H1 (cell line): ENCODE data around the gene ARHGAP10. TPM values are rescaled to one million over a fixed set of nuclear protein-coding genes. Genes with fewer than 3 reads are reported as not detected.

Experiments
- CTCF ChIA-PET: fragments of 300-600 bp; sonication (Branson Sonifier 250); formaldehyde crosslinking; loops from one replicate; lab custom pipeline; 2021; ENCODE audit not compliant: partially characterized antibody; lab: Charles Lee
- POLR2A ChIA-PET: fragments of 300-600 bp; sonication (Branson Sonifier 250); formaldehyde crosslinking; loops from one replicate; lab custom pipeline; 2021; ENCODE audit warnings: inconsistent platforms; ENCODE audit not compliant: partially characterized antibody; lab: Charles Lee
- DNase-seq, 2 experiments: peaks; one replicate each; pipeline versions ENCODE4 v3.0.0 to v3.0.0-alpha.2; 2010 to 2022; ENCODE audit warnings: low spot score in 2 of 2, low read depth in 1 of 2, mixed read lengths in 1 of 2
- FAIRE-seq: peaks from 2 replicates; lab custom pipeline; 2011; peaks lifted over from hg19 to GRCh38; lab: Jason Lieb, UNC
- H2AFZ ChIP-seq: 2 replicates; pipeline ENCODE4 v1.8.1; 2012; ENCODE audit warnings: low read length, inconsistent platforms
- H2AK5ac ChIP-seq: 2 replicates; pipeline ENCODE4 v1.6.1; 2013; ENCODE audit warnings: low read depth, low read length
- H2BK120ac ChIP-seq: replicated peaks from 2 replicates; pipeline ENCODE3; 2013; ENCODE audit warnings: low read depth, low read length, inconsistent platforms
- H2BK12ac ChIP-seq: 2 replicates; pipeline ENCODE4 v1.6.1; 2013; ENCODE audit warnings: low read depth, low read length
- H2BK15ac ChIP-seq: 2 replicates; pipeline ENCODE4 v1.6.1; 2013; ENCODE audit warnings: low read length
- H2BK20ac ChIP-seq: 2 replicates; pipeline ENCODE4 v1.6.1; 2013; ENCODE audit warnings: low read length
- H2BK5ac ChIP-seq: 2 replicates; pipeline ENCODE4 v1.6.1; 2013; ENCODE audit warnings: low read depth, low read length
- H3K14ac ChIP-seq: 2 replicates; pipeline ENCODE4 v1.6.1; 2013; ENCODE audit warnings: inconsistent platforms; ENCODE audit not compliant: insufficient read length
- H3K18ac ChIP-seq: 2 replicates; pipeline ENCODE4 v1.6.1; 2013; ENCODE audit warnings: low read length; ENCODE audit errors: extremely low read depth
- H3K23ac ChIP-seq: 2 replicates; pipeline ENCODE4 v1.6.1; 2013; ENCODE audit warnings: inconsistent platforms; ENCODE audit not compliant: insufficient read length
- H3K23me2 ChIP-seq: 2 replicates; pipeline ENCODE4 v1.6.1; 2013; ENCODE audit warnings: low read depth, low read length
- H3K27ac ChIP-seq: 2 replicates; pipeline ENCODE4 v1.6.1; 2011; ENCODE audit warnings: low read depth, low read length, inconsistent platforms
- H3K27me3 ChIP-seq, 4 experiments: replicated peaks in 1 of 4; 1 replicate in 1 of 4; 2 replicates in 3 of 4; pipeline versions ENCODE4 v1.6.1 to v1.8.1; 2011 to 2013; ENCODE audit warnings: low read length in 3 of 4, mild to moderate bottlenecking in 3 of 4, inconsistent platforms in 2 of 4, mixed read lengths in 2 of 4, moderate library complexity in 1 of 4; ENCODE audit not compliant: control insufficient read depth in 3 of 4, insufficient read depth in 3 of 4; ENCODE audit errors: extremely low read depth in 1 of 4
- H3K36me3 ChIP-seq, 4 experiments: 2 replicates each; pipeline versions ENCODE4 v1.6.1 to v1.8.1; 2011 to 2013; ENCODE audit warnings: mild to moderate bottlenecking in 4 of 4, low read length in 3 of 4, moderate library complexity in 2 of 4, control low read depth in 1 of 4, inconsistent platforms in 1 of 4; ENCODE audit not compliant: insufficient read depth in 4 of 4, control insufficient read depth in 2 of 4
- H3K4ac ChIP-seq: replicated peaks from 2 replicates; pipeline ENCODE3; 2013; ENCODE audit warnings: low read length, low read depth, mixed read lengths, inconsistent platforms; ENCODE audit not compliant: insufficient read length
- H3K4me1 ChIP-seq, 4 experiments: replicated peaks in 1 of 4; 1 replicate in 1 of 4; 2 replicates in 3 of 4; pipeline versions ENCODE4 v1.6.1 to v1.8.1; 2011 to 2013; ENCODE audit warnings: low read length in 3 of 4, inconsistent platforms in 2 of 4, mixed read lengths in 1 of 4; ENCODE audit not compliant: insufficient read depth in 4 of 4, control insufficient read depth in 3 of 4
- H3K4me2 ChIP-seq, 2 experiments: 2 replicates each; pipeline versions ENCODE4 v1.6.1 to v1.8.1; 2011 to 2013; ENCODE audit warnings: low read depth in 2 of 2, low read length in 2 of 2, control low read depth in 1 of 2, inconsistent platforms in 1 of 2, mild to moderate bottlenecking in 1 of 2; ENCODE audit not compliant: insufficient read depth in 1 of 2
- H3K4me3 ChIP-seq, 4 experiments: fragments of 200-600, 300-600 bp in 1 of 4; sonication (generic), shearing (Covaris generic), sonication (Bioruptor Twin) in 1 of 4; 2 replicates each; pipeline versions ENCODE4 v1.5.1 to v1.8.1; 2011 to 2016; ENCODE audit warnings: low read length in 4 of 4, low read depth in 3 of 4, control low read depth in 2 of 4, inconsistent platforms in 2 of 4, mild to moderate bottlenecking in 2 of 4, mixed read lengths in 1 of 4, moderate library complexity in 1 of 4; ENCODE audit not compliant: insufficient read depth in 2 of 4; ENCODE audit errors: extremely low read depth in 1 of 4
- H3K56ac ChIP-seq: replicated peaks from 2 replicates; pipeline ENCODE3; 2013; ENCODE audit warnings: low read depth, mild to moderate bottlenecking, mixed read lengths, low read length, inconsistent platforms; ENCODE audit not compliant: insufficient read length
- H3K79me1 ChIP-seq: 2 replicates; pipeline ENCODE4 v1.6.1; 2013; ENCODE audit warnings: low read depth, low read length, control low read depth
- H3K79me2 ChIP-seq, 2 experiments: 2 replicates each; pipeline versions ENCODE4 v1.6.1 to v1.8.1; 2012 to 2013; ENCODE audit warnings: low read length in 2 of 2, mild to moderate bottlenecking in 2 of 2, inconsistent platforms in 1 of 2; ENCODE audit not compliant: insufficient read depth in 2 of 2, control insufficient read depth in 1 of 2
- H3K9ac ChIP-seq, 4 experiments: replicated peaks in 1 of 4; 1 replicate in 1 of 4; 2 replicates in 3 of 4; pipeline versions ENCODE4 v1.6.1 to v1.8.1; 2011 to 2013; ENCODE audit warnings: low read depth in 3 of 4, low read length in 3 of 4, control low read depth in 2 of 4, mild to moderate bottlenecking in 2 of 4, moderate library complexity in 2 of 4, inconsistent platforms in 1 of 4; ENCODE audit errors: extremely low read depth in 1 of 4
- H3K9me3 ChIP-seq, 2 experiments: 2 replicates each; pipeline versions ENCODE4 v1.6.1 to v1.8.1; 2012 to 2013; ENCODE audit warnings: mild to moderate bottlenecking in 2 of 2, moderate library complexity in 2 of 2, control low read depth in 1 of 2, inconsistent platforms in 1 of 2, low read depth in 1 of 2, low read length in 1 of 2, mixed read lengths in 1 of 2; ENCODE audit not compliant: insufficient read depth in 2 of 2
- H4K20me1 ChIP-seq, 2 experiments: replicated peaks in 1 of 2; 2 replicates each; pipeline versions ENCODE3 to v1.8.1; 2011 to 2013; ENCODE audit warnings: inconsistent platforms in 2 of 2, low read length in 2 of 2, mild to moderate bottlenecking in 1 of 2; ENCODE audit not compliant: insufficient read depth in 2 of 2, control insufficient read depth in 1 of 2
- H4K5ac ChIP-seq: 2 replicates; pipeline ENCODE4 v1.6.1; 2013; ENCODE audit warnings: low read length, low read depth, mixed read lengths, inconsistent platforms; ENCODE audit not compliant: insufficient read length
- H4K8ac ChIP-seq: 2 replicates; pipeline ENCODE4 v1.8.0; 2013; ENCODE audit warnings: mild to moderate bottlenecking, moderate library complexity, low read length, inconsistent platforms; ENCODE audit not compliant: insufficient read depth; ENCODE audit errors: extremely low read depth
- H4K91ac ChIP-seq: replicated peaks from 2 replicates; pipeline ENCODE3; 2013; ENCODE audit warnings: low read length, mixed read lengths, inconsistent platforms; ENCODE audit not compliant: insufficient read length
- EP300 ChIP-seq, 2 experiments: IDR thresholded peaks; 1 replicate in 1 of 2; 2 replicates in 1 of 2; pipeline ENCODE4 v1.6.1; 2011 to 2012; ENCODE audit warnings: low read depth in 2 of 2, low read length in 2 of 2, mild to moderate bottlenecking in 2 of 2, borderline replicate concordance in 1 of 2, inconsistent platforms in 1 of 2, moderate library complexity in 1 of 2
- ZNF274 ChIP-seq: IDR thresholded peaks from 2 replicates; pipeline ENCODE4 v1.7.0; 2012; ENCODE audit warnings: low read length, borderline replicate concordance; ENCODE audit errors: extremely low read depth
- WGBS, 2 experiments: shearing (Covaris generic) in 1 of 2; methylation state at CpG; one replicate each; pipeline versions ENCODE4 v1.1.6 to v1.1.7; 2013 to 2015; ENCODE audit warnings: low lambda C conversion rate in 2 of 2, mixed read lengths in 2 of 2, inconsistent platforms in 1 of 2, low coverage in 1 of 2, missing lambda C conversion rate in 1 of 2; ENCODE audit not compliant: insufficient replicate concordance in 2 of 2, insufficient coverage in 1 of 2, insufficient read length in 1 of 2; ENCODE audit errors: extremely low coverage in 1 of 2, missing lambda C conversion rate in 1 of 2; 5-methylcytosine and 5-hydroxymethylcytosine counted together
- polyA plus RNA-seq, 7 experiments: library from polyadenylated mRNA; depleted of rRNA in 3 of 7; stranded (reverse) in 5 of 7; unstranded in 2 of 7; fragments of >200 nt in 5 of 7; fragments of 200-250 nt in 2 of 7; gene quantifications; 1 replicate in 5 of 7; 2 replicates in 1 of 7; 4 replicates in 1 of 7; pipeline versions ENCODE4 v1.2.1 to v1.2.3, GENCODE V29; 2011 to 2013; ENCODE audit warnings: missing spikeins in 2 of 7, mixed read lengths in 2 of 7
- total RNA-seq: library from RNA; stranded (reverse); fragmentation: NEBNext Ultra II Directional; extraction: Animal tissue kit (Norgen Biotek cat#: 25700); gene quantifications from 2 replicates; pipeline ENCODE4 v1.2.1, GENCODE V29; 2021

ARHGAP10 gene
- total and polyA plus RNA-seq, 2 of the 8 experiments (the other 6 are each of a cell fraction or from before 2014, with no cell fraction given): 3.7 to 6.1 TPM

DNA sequence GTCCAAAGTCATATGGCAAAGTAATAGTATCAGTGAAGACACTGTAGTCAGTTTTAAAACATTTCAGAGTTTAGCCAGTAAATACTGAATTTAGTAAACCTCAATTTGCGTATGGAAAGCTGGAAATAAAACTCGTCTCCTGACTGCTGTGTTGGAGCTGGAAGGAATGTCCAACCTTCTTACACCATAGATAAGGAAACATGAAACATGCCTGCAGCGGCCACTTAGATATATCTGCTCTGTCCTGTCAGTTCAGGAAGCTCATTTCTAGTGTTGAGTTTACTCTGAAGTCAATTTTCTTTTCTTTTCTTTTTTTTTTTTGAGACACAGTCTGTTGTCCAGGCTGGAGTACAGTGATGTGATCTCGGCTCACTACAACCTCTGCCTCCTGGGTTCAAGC, 21.2 kb downstream of the ARHGAP10 start:
- DNase-seq (no peak), FAIRE-seq (no peak)
- TF ChIP-seq EP300 (IDR thresholded peaks at IDR 0.05; ENCODE audit: borderline replicate concordance in 1 of 2, low read depth in 2 of 2, low read length in 2 of 2) (no peak), ZNF274 (no peak)
- Histone ChIP-seq H3K36me3 (no peaks in the 10 kb centered on the region), H2BK20ac (no peak overlapping the region), H2BK12ac (no peak overlapping the region), H3K27ac (no peak overlapping the region), H3K23me2 (no peaks in the 10 kb centered on the region), H3K4ac (no peak overlapping the region), H4K5ac (no peak overlapping the region), H2BK15ac (no peak overlapping the region), H3K4me1 (peaks cover 0 to 14% (median 3%) of the 10 kb centered on the region in 4 experiments; a peak in 3 of 7 replicates), H3K79me1 (no peaks in the 10 kb centered on the region), H2BK5ac (no peak overlapping the region), H3K27me3 (no peaks in the 10 kb centered on the region), H2BK120ac (no peak overlapping the region), H3K9me3 (no peaks in the 10 kb centered on the region), H4K20me1 (no peaks in the 10 kb centered on the region), H4K8ac (no peak overlapping the region), H3K14ac (no peak overlapping the region), H3K18ac (no peak overlapping the region), H4K91ac (no peak overlapping the region), H2AFZ (no peak overlapping the region), H3K56ac (no peak overlapping the region), H3K4me2 (no peak overlapping the region; a peak in 1 of 4 replicates), H3K9ac (no peak overlapping the region), H3K79me2 (no peaks in the 10 kb centered on the region), H2AK5ac (no peak overlapping the region), H3K23ac (no peak overlapping the region), H3K4me3 (no peak overlapping the region)
- 94% methylated on average over 4 of the region's 4 CpGs; no CpG with 5 or more reads in 1 of the 2 experiments for WGBS, 2 experiments
- CTCF ChIA-PET: interaction anchor here (0.6 to 1.3 kb wide), 4 partner anchors 13 to 104 kb away, joined by 3 to 4 read pairs (median 3); no protein-coding TSS in a partner anchor
- POLR2A ChIA-PET: no interaction called here
